ENCODE measurements around the gene DAZ2.
"Not testable (repeated sequence)": the region's sequence is repeated elsewhere in the genome, so short reads cannot be mapped to it uniquely, and the experiment has no call there.

The DAZ2 gene

DNA sequence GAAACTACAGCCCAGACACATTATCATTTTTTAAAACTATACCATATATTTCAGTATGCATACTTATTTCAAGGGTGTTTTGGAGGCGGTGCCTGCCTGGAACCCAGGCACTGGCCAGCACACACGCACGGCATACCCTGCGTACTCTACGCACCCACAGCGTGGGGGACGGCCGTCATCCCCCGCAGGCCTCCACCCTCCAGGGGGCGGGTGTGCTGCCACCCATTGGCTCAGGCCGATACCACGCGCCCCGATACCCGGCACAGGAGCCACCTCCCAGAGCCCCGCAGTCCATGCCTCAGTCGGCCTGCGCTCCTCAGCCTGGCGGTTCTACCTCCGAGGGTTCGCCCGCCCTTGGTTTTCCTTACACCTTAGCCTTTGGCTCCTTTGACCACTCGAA lies at the start of gene DAZ2:
DAZ2 (plus strand) TSS at position 301 of the 400 bp plus-strand sequence. CDS start 208 bp downstream, outside the sequence.
- ATAC-seq = not testable (repeated sequence)

DNA sequence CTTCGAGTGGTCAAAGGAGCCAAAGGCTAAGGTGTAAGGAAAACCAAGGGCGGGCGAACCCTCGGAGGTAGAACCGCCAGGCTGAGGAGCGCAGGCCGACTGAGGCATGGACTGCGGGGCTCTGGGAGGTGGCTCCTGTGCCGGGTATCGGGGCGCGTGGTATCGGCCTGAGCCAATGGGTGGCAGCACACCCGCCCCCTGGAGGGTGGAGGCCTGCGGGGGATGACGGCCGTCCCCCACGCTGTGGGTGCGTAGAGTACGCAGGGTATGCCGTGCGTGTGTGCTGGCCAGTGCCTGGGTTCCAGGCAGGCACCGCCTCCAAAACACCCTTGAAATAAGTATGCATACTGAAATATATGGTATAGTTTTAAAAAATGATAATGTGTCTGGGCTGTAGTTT lies 20.4 kb upstream of the DAZ2 start, which contains the start of gene DAZ1:
DAZ1 (minus strand) TSS at position 101 of the 400 bp plus-strand sequence. CDS start 208 bp downstream, outside the sequence.
- not testable (repeated sequence) for ATAC-seq

DNA sequence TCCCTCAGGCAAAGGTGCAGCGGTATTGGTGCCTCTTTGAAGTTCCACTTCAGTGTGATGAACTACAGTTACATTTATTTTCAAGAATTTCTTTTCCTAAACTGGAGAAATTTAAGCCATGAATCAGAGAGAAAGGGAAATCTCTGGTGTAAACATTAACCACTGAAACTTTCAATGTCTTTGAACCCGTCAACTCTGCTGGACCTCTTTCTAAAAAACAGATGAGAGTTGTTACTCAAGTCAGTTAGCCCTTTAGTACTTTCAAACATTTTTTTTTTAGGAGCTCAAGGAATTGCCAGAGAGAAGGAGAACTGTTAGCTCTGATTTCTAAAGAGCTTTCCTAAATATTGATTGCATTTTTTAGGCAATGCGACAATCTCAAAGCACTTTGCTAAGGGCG lies 11.9 kb upstream of the DAZ2 start:
- not testable (repeated sequence) for ATAC-seq

DNA sequence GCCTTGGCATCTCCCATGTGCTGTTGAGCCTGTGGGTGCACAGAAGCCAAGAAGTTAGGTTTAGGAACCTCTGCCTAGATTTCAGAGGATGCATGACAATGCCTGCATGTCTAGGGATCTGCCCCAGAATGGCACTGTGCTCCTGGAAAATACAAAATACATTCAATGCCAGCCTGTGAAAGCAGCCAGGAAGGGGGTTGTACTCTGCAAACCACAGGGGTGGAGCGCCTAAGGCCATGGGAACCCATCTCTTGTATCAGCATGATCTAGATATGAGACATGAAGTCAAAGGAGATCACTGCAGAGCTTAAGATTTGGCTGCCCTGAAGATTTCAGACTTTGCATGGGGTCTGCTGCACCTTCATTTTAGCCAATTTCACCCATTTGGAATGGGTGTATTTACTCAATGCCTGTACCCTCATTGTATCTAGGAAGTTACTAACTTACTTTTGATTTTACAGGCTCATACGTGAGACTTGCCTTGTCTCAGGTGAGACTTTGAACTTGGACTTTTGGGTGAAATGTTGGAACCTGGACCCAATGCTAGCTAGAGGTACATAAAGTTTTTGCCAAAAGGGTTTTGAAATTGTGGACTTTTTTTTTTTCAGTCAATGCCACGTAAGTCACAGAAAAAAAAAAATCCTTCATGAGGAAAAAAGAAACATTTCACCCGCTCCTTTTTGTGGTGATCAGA lies 9.4 kb upstream of the DAZ2 start:
- not testable (repeated sequence) for ATAC-seq

DNA sequence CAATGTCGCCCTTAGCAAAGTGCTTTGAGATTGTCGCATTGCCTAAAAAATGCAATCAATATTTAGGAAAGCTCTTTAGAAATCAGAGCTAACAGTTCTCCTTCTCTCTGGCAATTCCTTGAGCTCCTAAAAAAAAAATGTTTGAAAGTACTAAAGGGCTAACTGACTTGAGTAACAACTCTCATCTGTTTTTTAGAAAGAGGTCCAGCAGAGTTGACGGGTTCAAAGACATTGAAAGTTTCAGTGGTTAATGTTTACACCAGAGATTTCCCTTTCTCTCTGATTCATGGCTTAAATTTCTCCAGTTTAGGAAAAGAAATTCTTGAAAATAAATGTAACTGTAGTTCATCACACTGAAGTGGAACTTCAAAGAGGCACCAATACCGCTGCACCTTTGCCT lies 8.7 kb upstream of the DAZ2 start:
- not testable (repeated sequence) for ATAC-seq

All from SK-N-SH treated with all-trans-retinoic acid at 6 μM for 48 hours (cell line).